ENCODE results near the gene FCRL6.

Gene FCRL6

DNA sequence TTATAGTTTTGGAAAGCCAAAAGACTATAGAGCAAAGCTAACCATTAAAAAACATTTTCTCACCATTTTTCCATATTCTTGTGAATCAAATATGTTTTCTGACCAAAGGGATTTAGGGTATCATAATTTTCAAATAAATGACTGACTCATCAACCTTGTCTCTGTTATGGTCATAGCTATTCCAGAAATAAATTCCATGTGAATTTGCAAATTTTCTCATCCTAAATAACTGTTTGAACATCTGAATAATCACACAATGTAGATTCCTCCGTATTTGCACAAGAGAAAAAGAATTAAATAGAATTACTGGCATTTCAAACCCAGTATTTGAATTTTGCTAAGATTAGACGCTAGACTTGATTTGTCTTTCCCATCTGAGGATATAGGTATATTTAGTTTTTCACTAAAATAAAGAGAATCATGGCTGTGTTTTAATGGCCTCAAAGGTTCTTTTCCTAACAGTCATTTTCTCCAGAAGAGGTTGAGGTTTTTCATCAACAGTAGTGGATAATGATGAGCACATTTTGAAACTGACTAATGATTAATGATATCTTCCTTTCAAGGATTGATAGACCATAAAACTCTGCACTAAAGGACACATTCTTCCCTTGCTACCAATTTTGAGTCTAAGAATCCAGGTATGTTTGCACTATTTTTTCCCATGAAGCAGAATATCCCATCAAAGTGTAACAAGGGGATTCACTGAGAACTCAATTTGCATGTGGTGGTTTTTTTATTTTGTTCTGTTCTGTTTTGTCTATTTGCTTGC is 30.8 kb upstream of the FCRL6 start:
- TF ChIP-seq, protein P1, sequence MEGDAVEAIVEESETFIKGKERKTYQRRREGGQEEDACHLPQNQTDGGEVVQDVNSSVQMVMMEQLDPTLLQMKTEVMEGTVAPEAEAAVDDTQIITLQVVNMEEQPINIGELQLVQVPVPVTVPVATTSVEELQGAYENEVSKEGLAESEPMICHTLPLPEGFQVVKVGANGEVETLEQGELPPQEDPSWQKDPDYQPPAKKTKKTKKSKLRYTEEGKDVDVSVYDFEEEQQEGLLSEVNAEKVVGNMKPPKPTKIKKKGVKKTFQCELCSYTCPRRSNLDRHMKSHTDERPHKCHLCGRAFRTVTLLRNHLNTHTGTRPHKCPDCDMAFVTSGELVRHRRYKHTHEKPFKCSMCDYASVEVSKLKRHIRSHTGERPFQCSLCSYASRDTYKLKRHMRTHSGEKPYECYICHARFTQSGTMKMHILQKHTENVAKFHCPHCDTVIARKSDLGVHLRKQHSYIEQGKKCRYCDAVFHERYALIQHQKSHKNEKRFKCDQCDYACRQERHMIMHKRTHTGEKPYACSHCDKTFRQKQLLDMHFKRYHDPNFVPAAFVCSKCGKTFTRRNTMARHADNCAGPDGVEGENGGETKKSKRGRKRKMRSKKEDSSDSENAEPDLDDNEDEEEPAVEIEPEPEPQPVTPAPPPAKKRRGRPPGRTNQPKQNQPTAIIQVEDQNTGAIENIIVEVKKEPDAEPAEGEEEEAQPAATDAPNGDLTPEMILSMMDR (IDR thresholded peaks at IDR 0.05; ENCODE audit: low read depth, low read length): no peak
- H3K4me3 ChIP-seq (ENCODE audit: low read depth, low read length): no peak overlapping the region

DNA sequence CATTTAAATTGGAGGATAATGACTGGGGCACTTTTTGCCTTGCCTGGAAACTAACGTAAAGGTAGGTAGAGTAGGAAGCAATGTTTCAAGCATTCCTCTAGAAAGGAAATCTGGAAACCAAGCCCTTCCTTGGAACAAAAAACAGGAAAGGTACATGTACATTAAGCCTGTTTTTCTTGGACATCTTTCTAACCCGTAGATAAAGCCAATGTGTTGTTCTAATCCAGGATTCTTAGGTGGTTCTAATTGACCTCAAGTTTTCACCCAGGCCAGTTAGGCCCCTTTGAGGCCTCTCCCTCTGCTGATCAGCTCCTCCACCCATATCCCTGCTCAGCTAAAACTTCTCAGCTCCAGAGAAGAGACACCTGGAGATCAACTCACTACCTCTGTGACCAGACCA is 27.7 kb upstream of the FCRL6 start:
- H3K4me3 ChIP-seq (ENCODE audit: low read depth, low read length): no peak overlapping the region
- TF ChIP-seq, protein P1 (IDR thresholded peaks at IDR 0.05; ENCODE audit: low read depth, low read length): no peak

DNA sequence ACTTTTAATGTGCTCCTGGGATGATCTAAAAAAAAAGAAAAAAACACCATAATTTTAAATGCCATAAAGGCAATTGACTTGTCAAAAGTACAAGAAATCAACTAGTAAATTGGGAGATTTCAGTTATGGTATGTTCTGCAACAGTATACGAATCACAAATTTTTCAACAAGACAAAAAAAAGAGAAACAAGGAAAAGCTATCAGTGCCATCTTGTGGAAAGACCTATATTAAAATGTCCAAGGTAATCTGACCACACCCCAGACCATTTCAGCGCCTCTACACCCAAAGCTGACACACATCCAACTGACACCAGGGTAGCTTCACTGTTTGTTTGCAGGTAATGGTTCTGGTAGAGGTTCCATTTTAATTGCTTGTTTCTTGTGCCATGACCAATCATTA is 26.4 kb upstream of the FCRL6 start:
- TF ChIP-seq, protein P1 (IDR thresholded peaks at IDR 0.05; ENCODE audit: low read depth, low read length): no peak
- H3K4me3 ChIP-seq (ENCODE audit: low read depth, low read length): no peak overlapping the region

DNA sequence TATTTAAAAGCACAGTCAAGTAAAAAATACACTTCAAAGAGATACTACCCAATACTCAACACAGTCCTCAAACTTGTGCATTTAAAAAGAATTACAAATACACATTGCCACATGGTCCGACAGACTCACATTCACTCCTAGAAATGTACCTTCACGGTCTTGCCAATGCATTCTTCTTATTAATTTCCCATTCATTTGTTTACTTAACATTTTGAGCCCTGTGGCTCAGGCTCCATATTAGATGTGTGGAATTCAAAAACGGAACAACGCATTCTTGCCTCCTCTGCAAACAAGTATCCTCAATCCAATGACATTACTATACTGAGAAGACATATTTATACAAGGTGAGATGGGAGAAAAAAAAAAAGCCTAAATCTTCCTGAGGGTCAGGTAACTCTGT is 23.9 kb upstream of the FCRL6 start:
- TF ChIP-seq, protein P1 (IDR thresholded peaks at IDR 0.05; ENCODE audit: low read depth, low read length): no peak
- H3K4me3 ChIP-seq (ENCODE audit: low read depth, low read length): no peak overlapping the region

DNA sequence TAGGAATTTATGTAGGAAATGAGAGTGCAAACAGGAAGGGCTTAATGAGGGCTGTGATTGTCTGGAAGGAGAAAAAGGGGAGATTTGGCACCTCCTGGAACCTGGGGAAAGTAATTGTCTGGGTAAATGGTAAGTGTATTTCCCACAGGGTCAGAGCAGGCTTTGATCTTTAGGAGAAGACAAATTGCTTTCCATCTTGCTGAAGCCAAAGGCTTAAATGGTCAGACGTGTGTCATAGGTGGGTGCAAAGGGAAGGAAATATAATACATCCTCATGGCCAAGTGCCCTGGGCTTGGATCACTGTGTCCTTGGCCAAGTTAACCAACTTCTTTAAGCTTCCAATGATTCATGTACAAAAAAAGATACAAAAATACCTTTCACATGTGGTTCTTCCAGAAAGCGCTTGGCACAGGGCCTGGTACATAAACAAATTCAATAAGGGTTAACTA is 22.7 kb upstream of the FCRL6 start:
- no peak overlapping the region for H3K4me3 ChIP-seq (ENCODE audit: low read depth, low read length)
- TF ChIP-seq, protein P1 (IDR thresholded peaks at IDR 0.05; ENCODE audit: low read depth, low read length): no peak

DNA sequence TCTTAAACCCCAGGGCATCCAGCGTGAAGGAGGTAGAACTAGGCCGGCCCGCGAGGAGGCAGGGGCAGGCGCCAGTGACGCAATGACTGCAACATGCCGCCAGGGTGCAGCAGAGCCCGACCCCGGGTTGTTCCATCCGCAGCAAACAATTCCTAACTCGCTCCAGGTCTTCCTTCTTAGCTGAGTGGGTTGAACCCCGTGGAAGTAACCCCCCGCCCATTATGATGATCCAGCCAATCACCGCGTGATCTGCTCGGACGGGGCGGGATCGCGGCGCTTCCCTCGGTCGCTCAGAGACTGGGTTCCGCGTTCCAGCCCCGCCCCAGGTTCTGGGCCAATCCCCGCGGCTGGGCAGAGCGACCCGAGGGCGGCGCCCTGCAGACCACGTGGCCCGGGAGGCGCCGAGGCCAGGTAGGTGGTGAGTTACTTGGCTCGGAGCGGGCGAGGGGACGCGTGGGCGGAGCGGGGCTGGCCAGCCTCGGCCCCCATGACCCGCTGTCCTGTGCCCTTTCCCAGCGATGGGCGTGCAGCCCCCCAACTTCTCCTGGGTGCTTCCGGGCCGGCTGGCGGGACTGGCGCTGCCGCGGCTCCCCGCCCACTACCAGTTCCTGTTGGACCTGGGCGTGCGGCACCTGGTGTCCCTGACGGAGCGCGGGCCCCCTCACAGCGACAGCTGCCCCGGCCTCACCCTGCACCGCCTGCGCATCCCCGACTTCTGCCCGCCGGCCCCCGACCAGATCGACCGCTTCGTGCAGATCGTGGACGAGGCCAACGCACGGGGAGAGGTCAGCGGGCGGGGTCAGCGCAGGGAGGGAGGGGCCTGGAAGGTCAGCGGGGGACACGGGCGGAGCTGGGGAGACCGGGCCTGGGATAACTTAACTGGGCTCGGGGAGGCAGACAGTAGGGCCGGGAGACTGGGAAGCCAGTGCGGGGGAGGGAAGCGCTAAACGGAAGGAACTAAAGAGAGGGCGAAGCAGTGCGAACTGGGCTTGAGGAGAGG is 21.3 kb upstream of the FCRL6 start, which contains the start of gene DUSP23:
Gene DUSP23, plus strand, starts transcription at position 380 of the 1,000 bp plus-strand sequence. Its CDS starts 139 bp downstream, at position 519.
- TF ChIP-seq, protein P1 (IDR thresholded peaks at IDR 0.05; ENCODE audit: low read depth, low read length): peak; percentile 81
- H3K4me3 ChIP-seq (ENCODE audit: low read depth, low read length): peak within 1 kb of the TSS; percentile 48

Data from WI38 (cell line).